ENCODE results near the gene NPB.

NPB gene

GRCh38 chr17:81905424-81905875 lies 3.4 kb downstream of the NPB start:
- H3K36me3 Mint-ChIP-seq (ENCODE audit: low read depth), result peaks cover 8% of the 10 kb centered on the region
- H3K27me3 Mint-ChIP-seq (ENCODE audit: low read depth), result peaks cover 16% of the 10 kb centered on the region

GRCh38 chr17:81905993-81906392 lies 4.0 kb downstream of the NPB start:
- Mint-ChIP-seq H3K27me3 (ENCODE audit: low read depth) (peaks cover 12% of the 10 kb centered on the region), H3K9me3 (no peaks in the 10 kb centered on the region), H3K4me3 (no peak overlapping the region)

More at GRCh38 chr17:81905424-81905875, 3.4 kb downstream of the NPB start:
- TF ChIP-seq CTCF (IDR thresholded peaks at IDR 0.05; ENCODE audit: unreplicated experiment in 3 of 3), result no peak
- no peaks in the 10 kb centered on the region for H3K4me1 Mint-ChIP-seq
- H3K27ac Mint-ChIP-seq, result no peak overlapping the region
- no peak overlapping the region for H3K4me3 Mint-ChIP-seq
- H3K9me3 Mint-ChIP-seq, result no peaks in the 10 kb centered on the region

DNA sequence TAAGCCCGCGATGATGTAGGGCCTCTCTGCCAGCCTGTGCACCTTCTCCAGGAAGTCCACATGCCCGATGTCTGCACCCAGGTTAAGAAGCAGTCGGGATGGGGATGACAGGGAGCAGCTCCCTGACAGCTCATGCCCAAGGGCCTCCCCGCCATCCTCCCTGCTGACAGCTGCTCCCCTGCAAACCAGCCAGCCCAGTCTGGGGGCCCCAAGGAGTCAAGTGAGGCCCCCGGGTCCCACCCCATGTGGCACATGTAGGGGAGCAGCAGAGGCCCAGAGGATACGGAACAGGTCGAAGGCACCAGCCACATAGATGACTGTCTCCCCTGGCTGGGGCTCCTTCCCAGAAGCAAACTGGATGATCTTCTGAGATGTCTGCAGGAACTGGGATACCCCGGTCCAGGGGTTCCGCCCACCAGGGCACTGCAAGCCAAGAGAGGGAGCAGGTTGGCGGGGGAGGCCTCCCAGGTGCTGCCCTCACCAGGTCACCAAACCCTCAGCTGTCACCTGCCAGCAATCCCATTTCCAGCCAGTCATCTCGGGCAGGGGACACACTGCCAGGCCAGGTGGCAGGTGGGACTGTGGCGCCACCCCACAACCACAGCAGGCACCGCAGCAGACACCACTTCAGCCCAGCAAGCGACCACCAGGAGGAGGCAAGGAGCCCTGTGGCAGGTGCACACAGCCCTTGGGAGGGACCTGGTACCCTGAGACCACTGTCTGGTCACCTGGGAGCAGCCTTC lies 4.6 kb downstream of the NPB start:
- Mint-ChIP-seq H3K27ac (no peak overlapping the region), H3K9me3 (no peaks in the 10 kb centered on the region), H3K4me1 (no peaks in the 10 kb centered on the region), H3K27me3 (ENCODE audit: low read depth) (peaks cover 5% of the 10 kb centered on the region), H3K36me3 (ENCODE audit: low read depth) (no peaks in the 10 kb centered on the region), H3K4me3 (no peak overlapping the region)
- TF ChIP-seq CTCF (IDR thresholded peaks at IDR 0.05; ENCODE audit: unreplicated experiment in 3 of 3), result no peak

More at GRCh38 chr17:81905993-81906392, 4.0 kb downstream of the NPB start:
- Mint-ChIP-seq H3K27ac (no peak overlapping the region), H3K4me1 (no peaks in the 10 kb centered on the region), H3K36me3 (ENCODE audit: low read depth) (peaks cover 4% of the 10 kb centered on the region)
- TF ChIP-seq CTCF (IDR thresholded peaks at IDR 0.05; ENCODE audit: unreplicated experiment in 3 of 3), result no peak

GRCh38 chr17:81907219-81908145 lies 5.4 kb downstream of the NPB start:
- TF ChIP-seq CTCF (IDR thresholded peaks at IDR 0.05; ENCODE audit: unreplicated experiment in 3 of 3), result no peak
- no peak overlapping the region for H3K4me3 Mint-ChIP-seq
- H3K36me3 Mint-ChIP-seq (ENCODE audit: low read depth), result no peaks in the 10 kb centered on the region
- no peaks in the 10 kb centered on the region for H3K4me1 Mint-ChIP-seq
- peaks cover 4% of the 10 kb centered on the region for H3K27me3 Mint-ChIP-seq (ENCODE audit: low read depth)
- H3K9me3 Mint-ChIP-seq, result no peaks in the 10 kb centered on the region
- H3K27ac Mint-ChIP-seq, result no peak overlapping the region

DNA sequence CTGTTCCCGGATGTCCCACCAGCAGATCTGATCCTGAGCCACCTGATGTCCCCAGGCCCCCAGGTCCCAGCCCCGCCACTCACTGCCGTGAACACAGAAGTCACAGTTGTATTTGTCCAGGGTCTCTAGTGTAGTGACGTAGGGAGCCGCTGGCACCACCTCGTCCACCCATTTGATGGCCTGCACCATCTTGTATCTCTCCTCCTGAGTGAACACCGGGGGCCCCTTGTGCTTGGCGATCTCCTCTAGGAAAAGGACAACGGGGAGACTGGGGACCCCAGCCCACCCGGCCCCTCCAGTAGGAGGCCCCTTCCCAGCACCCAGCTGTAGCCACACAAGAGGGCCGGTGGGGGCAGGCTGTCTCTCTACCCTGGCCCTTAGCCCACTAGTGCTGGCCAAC lies 6.8 kb downstream of the NPB start:
- TF ChIP-seq CTCF (IDR thresholded peaks at IDR 0.05; ENCODE audit: unreplicated experiment in 3 of 3), result no peak
- no peaks in the 10 kb centered on the region for H3K9me3 Mint-ChIP-seq
- H3K4me3 Mint-ChIP-seq, result no peak overlapping the region
- no peak overlapping the region for H3K27ac Mint-ChIP-seq
- H3K4me1 Mint-ChIP-seq, result no peaks in the 10 kb centered on the region
- H3K36me3 Mint-ChIP-seq (ENCODE audit: low read depth), result peaks cover 10% of the 10 kb centered on the region
- no peaks in the 10 kb centered on the region for H3K27me3 Mint-ChIP-seq (ENCODE audit: low read depth)
